Measurements from ENCODE around the gene DDB1.

Gene DDB1

DNA sequence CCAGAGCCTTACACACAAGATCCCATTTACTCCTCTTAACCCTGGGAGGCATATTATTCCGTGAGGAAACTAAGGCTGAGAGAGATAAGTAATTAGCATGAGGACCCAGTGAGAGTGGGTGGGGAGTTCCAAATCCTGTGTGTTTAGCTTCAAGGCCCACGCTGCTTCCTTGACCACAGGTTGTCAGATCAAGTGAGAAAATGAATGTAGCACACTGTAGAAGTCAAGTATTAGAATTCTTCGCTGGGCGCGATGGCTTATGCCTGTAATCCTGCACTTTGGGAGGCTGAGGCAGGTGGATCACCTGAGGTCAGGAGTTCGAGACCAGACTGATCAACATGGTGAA lies 25.0 kb upstream of the DDB1 start:
- no peak for DNase-seq (ENCODE audit: extremely low spot score)
- TF ChIP-seq SP1 (IDR thresholded peaks at IDR 0.05) (no peak), FOXA1 (IDR thresholded peaks at IDR 0.05) (no peak), CTBP1 (IDR thresholded peaks at IDR 0.05; ENCODE audit: borderline replicate concordance) (no peak), ZNF384 (IDR thresholded peaks at IDR 0.05) (no peak), SUZ12 (IDR thresholded peaks at IDR 0.05) (no peak), TARDBP (IDR thresholded peaks at IDR 0.05) (no peak), NFRKB (IDR thresholded peaks at IDR 0.05) (no peak), ARNT (IDR thresholded peaks at IDR 0.05) (no peak), FOXK2 (IDR thresholded peaks at IDR 0.05) (no peak), HDGF (IDR thresholded peaks at IDR 0.05; ENCODE audit: borderline replicate concordance) (no peak), FOXM1 (IDR thresholded peaks at IDR 0.05; ENCODE audit: borderline replicate concordance) (no peak), ELF4 (IDR thresholded peaks at IDR 0.05) (no peak), LEF1 (IDR thresholded peaks at IDR 0.05; ENCODE audit: borderline replicate concordance) (no peak), L3MBTL2 (conservative IDR thresholded peaks at IDR 0.05) (no peak), BHLHE40 (IDR thresholded peaks at IDR 0.05; ENCODE audit: borderline replicate concordance) (no peak)
- TF ChIP-seq, protein P1, sequence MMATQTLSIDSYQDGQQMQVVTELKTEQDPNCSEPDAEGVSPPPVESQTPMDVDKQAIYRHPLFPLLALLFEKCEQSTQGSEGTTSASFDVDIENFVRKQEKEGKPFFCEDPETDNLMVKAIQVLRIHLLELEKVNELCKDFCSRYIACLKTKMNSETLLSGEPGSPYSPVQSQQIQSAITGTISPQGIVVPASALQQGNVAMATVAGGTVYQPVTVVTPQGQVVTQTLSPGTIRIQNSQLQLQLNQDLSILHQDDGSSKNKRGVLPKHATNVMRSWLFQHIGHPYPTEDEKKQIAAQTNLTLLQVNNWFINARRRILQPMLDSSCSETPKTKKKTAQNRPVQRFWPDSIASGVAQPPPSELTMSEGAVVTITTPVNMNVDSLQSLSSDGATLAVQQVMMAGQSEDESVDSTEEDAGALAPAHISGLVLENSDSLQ (IDR thresholded peaks at IDR 0.05), result no peak
- POLR2A ChIA-PET, result interaction anchor here (1.3 kb wide), 1 partner anchor 24 kb away, joined by 3 read pairs; no protein-coding TSS in a partner anchor
- CTCF ChIA-PET, result interaction anchor here (0.8 kb wide), 1 partner anchor 22 kb away, joined by 3 read pairs; no protein-coding TSS in a partner anchor

GRCh38 chr11:61357233-61357893 lies 24.5 kb upstream of the DDB1 start:
- ChIA-PET POLR2A (interaction anchor here (1.3 kb wide), 1 partner anchor 23 kb away, joined by 3 read pairs; no protein-coding TSS in a partner anchor), CTCF (interaction anchor here (0.8 kb wide), 1 partner anchor 21 kb away, joined by 3 read pairs; no protein-coding TSS in a partner anchor)
- TF ChIP-seq TARDBP (IDR thresholded peaks at IDR 0.05) (no peak), SP1 (IDR thresholded peaks at IDR 0.05) (no peak), HDGF (IDR thresholded peaks at IDR 0.05; ENCODE audit: borderline replicate concordance) (no peak), NFRKB (IDR thresholded peaks at IDR 0.05) (no peak), ARNT (IDR thresholded peaks at IDR 0.05) (no peak), CTBP1 (IDR thresholded peaks at IDR 0.05; ENCODE audit: borderline replicate concordance) (no peak)

GRCh38 chr11:61356706-61357105 lies 23.8 kb upstream of the DDB1 start:
- ChIA-PET POLR2A (no interaction called here), CTCF (interaction anchor here (0.6 kb wide), 1 partner anchor 60 kb away, joined by 3 read pairs; no protein-coding TSS in a partner anchor)
- TF ChIP-seq CTBP1 (IDR thresholded peaks at IDR 0.05; ENCODE audit: borderline replicate concordance) (no peak), SUZ12 (IDR thresholded peaks at IDR 0.05) (no peak), ARNT (IDR thresholded peaks at IDR 0.05) (no peak), FOXK2 (IDR thresholded peaks at IDR 0.05) (no peak), HDGF (IDR thresholded peaks at IDR 0.05; ENCODE audit: borderline replicate concordance) (no peak), FOXA1 (IDR thresholded peaks at IDR 0.05) (no peak), SP1 (IDR thresholded peaks at IDR 0.05) (no peak), NFRKB (IDR thresholded peaks at IDR 0.05) (no peak), ZNF384 (IDR thresholded peaks at IDR 0.05) (no peak)
- no peak for DNase-seq (ENCODE audit: extremely low spot score)

More at GRCh38 chr11:61357233-61357893, 24.5 kb upstream of the DDB1 start:
- no peak for DNase-seq (ENCODE audit: extremely low spot score)

GRCh38 chr11:61354208-61354607 lies 21.3 kb upstream of the DDB1 start:
- ChIA-PET CTCF (interaction anchor here (0.6 to 2.1 kb wide), 2 partner anchors 18 to 77 kb away, joined by 8 read pairs; no protein-coding TSS in a partner anchor), POLR2A (no interaction called here)
- no peak for TF ChIP-seq SP1 (IDR thresholded peaks at IDR 0.05)
- no peak for DNase-seq (ENCODE audit: extremely low spot score)

DNA sequence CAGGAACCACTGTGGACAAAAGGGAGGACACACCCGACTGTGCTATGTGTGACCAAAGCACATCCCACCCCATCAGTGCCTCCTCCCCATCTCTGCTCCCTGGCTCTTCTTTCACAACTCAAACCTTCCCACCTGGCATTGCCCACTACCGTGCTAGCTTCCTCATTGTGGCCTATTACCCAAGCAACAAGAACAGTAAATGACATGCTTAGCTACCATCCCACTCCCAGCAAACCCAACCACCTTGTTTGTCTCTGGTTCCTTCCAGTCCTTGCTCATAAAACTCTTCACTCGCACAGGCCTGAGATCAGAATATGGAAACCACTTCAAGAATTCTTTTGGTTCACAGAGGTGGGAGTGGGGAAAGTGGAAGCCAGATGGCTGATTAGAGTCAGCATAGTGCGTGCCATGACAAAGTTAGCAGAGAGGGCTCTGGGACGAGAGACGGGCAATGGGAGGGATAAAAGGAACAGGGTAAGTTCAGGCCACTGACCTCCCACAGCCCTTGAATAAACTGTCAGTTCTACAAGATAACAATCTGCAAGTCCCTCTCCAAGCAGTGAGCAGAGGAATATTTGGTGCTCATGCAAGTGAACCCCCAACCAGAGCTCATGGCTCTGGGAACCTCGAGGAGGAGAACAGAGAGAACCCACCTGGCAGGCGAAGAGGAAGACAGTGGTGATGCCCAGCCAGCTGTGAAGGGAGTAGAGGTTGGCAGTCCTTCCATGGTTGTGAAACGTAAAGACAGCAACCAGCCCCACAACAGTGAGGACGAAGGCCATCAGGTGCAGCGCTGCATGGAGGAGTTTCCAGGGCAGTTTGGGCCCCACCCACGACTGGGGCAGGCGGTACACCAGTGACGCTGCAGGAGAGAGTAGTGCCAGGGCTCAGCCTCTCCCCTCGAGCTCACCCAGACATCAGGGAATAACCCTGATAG lies 20.5 kb upstream of the DDB1 start:
- no peak for DNase-seq (ENCODE audit: extremely low spot score)
- TF ChIP-seq, protein P1 (IDR thresholded peaks at IDR 0.05), result no peak
- TF ChIP-seq FOXM1 (IDR thresholded peaks at IDR 0.05; ENCODE audit: borderline replicate concordance), result no peak
- TF ChIP-seq ELF4 (IDR thresholded peaks at IDR 0.05), result no peak
- TF ChIP-seq FOXK2 (IDR thresholded peaks at IDR 0.05), result no peak
- TF ChIP-seq SP1 (IDR thresholded peaks at IDR 0.05), result no peak
- ChIA-PET CTCF (interaction anchor here (2.1 kb wide), 1 partner anchor 17 kb away, joined by 8 read pairs; no protein-coding TSS in a partner anchor), POLR2A (interaction anchor here (1.0 kb wide), 1 partner anchor 10 kb away, joined by 3 read pairs; no protein-coding TSS in a partner anchor)

- TF ChIP-seq SP1 (IDR thresholded peaks at IDR 0.05) (no peak), NFRKB (IDR thresholded peaks at IDR 0.05) (no peak), FOXK2 (IDR thresholded peaks at IDR 0.05) (no peak), L3MBTL2 (conservative IDR thresholded peaks at IDR 0.05) (no peak), FOXA1 (IDR thresholded peaks at IDR 0.05) (no peak), BHLHE40 (IDR thresholded peaks at IDR 0.05; ENCODE audit: borderline replicate concordance) (no peak), HDGF (IDR thresholded peaks at IDR 0.05; ENCODE audit: borderline replicate concordance) (no peak), CTBP1 (IDR thresholded peaks at IDR 0.05; ENCODE audit: borderline replicate concordance) (no peak), SUZ12 (IDR thresholded peaks at IDR 0.05) (no peak), FOXM1 (IDR thresholded peaks at IDR 0.05; ENCODE audit: borderline replicate concordance) (no peak), ELF4 (IDR thresholded peaks at IDR 0.05) (no peak)
- TF ChIP-seq, protein P1 (IDR thresholded peaks at IDR 0.05), result no peak
- CTCF ChIA-PET, result no interaction called here
- no peak for DNase-seq (ENCODE audit: extremely low spot score)
- POLR2A ChIA-PET, result interaction anchor here (0.6 to 5.3 kb wide), 2 partner anchors 9 to 17 kb away, joined by 3 to 50 read pairs; partner anchors contain the start of genes CYB561A3 and TMEM138
Measured at GRCh38 chr11:61352038-61352437, 19.1 kb upstream of the DDB1 start.
